GM18870 (cell line): Measurements from ENCODE around the gene L3MBTL3.

ENCODE experiments used
- ATAC-seq: cut with Tn5 transposase; IDR thresholded peaks from one replicate; pipeline ENCODE4 v1.9.1; 2021; ENCODE audit warnings: moderate library complexity; ENCODE audit not compliant: unreplicated experiment

L3MBTL3 gene

DNA sequence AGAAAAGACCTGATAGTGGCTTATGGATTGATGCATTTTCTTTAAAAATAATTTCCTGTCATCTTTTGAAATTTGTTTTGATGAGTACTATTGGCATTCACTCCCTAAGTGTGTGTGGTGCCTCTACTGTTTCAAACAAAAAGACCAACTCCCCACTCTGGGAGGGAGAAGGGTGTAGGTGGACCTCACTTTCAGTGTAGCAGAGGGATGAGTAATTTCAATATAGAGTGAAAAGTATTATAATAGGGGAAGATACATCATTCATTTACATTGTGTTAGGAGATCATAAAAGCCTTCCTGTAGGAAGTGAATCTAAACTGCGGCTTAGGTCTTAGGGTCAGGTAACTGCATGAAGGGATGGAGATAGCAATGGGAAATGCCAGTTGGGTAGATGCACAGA, 158.0 kb downstream of the L3MBTL3 start:
- ATAC-seq = no peak

DNA sequence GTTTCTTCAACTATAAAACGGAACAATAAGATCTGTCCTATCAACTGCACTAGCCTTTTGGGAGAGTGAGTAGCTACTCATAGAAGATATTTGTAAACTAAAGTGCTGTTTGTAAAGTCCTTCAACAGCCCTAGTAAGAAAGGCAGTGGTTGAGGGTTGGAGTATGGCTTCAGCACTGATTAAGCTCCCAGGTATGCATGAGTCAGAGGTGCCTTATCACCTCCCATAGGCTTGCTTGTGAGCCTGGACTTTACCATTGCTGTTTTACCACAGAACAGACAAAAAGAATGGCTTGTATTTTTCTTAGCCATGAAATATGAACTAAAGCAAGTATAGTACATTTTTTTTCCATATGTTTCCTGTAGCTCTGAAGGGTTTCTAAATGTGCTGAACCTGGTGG, 160.3 kb downstream of the L3MBTL3 start:
- no peak for ATAC-seq

DNA sequence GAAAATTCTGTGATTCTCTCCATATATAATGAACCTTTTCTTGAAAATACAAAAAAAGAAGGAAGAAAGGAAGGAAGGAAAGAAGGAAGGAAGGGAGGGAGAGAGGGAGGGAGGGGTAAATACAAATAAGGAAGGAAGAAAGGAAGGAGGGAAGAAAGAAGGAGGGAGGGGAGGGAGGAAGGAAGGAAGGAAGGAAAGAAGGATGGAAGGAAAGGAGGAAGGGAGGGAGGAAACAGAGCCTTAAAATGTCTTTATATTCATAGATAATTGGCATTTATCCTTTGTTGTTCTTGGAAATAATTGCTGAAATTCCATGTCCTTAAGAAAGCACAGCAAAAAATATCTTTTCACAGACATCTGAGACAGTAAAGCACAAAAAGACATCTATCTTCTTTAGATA, 164.1 kb downstream of the L3MBTL3 start:
- no peak for ATAC-seq

DNA sequence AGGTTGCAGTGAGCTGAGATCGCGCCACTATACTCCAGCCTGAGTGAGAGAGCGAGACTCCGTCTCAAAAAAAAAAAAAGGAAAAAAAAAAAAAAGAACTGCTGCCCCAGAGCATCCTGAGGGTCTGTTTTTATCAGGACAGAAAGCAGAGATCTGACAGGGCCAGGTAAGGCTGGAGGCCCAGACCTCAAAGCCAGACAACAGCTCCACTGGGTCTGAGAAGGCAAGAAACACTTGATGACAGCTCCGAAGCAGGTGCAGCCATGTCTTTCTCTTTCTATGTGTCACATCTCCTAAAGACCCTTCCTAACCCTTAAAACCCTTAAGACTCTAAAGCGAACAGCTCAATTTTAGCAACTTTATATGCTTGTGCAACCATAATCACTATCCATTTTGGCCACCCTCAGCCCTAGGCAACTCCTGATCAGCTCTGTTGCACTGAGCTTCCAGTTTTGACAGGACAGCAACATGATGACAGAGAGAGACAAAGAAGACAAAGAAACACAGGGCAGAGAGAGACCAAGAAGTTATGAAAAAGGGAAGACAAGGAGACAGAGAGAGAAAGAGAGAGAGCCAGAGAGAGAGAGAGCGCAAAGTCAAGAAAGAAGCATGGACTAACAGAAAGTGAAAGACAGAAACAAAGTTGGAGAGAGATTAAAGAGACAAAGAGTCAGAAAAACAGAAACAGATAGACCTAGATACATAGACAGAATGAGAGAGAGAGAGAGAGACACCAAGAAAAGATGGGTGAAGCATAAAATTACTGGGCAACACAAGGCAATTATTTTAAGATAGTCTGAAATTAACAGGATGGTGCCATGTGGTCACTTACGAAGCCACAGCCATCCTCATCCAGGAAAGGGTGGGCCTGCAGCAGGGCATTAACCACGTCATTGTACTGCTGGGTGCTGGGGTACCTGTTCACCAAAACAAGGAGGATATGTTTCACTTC, 165.2 kb downstream of the L3MBTL3 start:
- ATAC-seq = no peak

DNA sequence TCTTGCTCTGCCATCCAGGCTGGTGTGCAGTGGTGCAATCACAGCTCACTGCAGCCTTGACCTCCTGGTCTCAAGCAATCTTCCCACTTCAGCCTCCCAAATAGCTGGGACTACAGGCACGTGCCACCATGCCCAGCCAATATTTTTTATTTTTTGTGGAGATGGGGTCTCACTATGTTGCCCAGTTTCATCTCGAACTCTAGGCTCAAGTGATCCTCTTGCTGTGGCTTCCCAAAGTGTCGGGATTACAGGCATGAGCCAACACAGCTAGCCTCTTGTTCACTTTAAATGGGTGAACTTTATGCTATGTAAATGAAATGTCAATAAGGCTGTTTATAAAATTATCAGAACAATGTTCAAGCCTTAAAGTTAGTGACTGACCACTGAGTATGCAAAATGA, 167.3 kb downstream of the L3MBTL3 start:
- no peak for ATAC-seq

DNA sequence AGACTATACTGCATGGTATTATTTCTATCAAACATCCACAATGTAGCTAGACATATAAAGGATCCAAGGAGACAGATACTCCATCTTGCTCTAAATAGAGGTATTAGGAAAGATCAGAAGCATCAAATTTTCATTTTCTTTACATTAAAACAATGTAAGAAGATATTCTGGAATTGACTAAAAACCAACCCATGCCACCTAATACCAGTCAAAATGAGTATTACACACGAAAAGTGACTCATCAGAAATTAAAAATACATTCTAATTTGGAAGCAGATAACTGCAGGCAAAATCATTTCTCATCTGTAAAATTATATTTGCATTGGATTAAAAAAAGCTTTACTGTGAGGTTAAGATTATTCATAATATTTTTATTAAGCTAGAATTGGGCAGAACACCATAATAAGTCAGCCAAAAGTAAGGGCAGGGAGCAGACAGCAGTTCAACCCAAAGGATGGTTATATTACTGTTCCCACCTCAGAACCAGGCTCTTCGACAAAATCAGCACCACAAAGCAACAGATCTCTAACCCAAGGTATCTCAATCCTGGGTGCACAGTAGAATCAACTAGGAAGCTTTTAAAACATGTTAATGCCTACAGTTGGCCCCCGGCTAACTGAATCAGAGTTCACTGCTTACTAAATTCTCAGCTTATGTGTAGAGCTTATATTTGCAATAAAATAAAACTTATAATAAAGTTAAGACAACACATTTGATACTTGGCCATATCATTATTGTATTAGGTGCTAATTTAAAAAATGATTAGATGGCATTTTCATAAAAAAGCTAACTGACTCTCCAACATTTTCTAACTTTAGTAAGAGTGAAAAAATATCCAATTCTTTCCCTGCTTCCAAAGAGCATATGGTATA, 169.2 kb downstream of the L3MBTL3 start:
- no peak for ATAC-seq

DNA sequence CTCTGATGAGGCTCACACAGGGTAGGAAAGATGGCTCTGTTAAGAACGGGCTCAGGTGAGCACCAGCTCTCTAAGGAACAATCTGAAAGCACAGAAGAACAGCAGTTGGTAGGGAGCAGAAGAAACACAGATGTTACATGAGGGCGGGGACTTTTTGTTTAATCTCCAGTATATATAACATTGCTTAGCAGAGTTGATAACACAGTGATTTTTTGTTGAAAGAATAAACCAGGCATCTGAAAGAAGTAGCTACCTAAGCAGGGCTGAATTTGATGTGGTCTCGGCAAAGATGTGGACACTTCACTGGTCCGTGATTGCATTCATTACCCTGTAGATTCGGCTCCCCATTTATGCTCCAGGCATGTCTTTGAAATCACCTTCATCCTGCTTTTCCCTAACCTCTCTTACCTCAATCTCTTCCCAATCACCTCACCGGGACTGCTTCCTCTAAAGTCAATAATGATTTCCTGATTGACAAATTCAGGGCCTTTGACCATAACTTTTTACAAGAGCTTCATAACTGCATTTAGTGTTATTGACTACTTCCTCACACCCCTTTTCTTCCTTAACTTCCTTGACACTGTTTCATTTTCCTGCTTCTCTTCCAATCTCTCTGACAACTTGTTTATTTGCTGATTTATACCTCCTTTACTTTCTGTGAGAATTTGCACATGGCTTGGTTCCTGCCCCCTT, 170.0 kb downstream of the L3MBTL3 start:
- no peak for ATAC-seq

DNA sequence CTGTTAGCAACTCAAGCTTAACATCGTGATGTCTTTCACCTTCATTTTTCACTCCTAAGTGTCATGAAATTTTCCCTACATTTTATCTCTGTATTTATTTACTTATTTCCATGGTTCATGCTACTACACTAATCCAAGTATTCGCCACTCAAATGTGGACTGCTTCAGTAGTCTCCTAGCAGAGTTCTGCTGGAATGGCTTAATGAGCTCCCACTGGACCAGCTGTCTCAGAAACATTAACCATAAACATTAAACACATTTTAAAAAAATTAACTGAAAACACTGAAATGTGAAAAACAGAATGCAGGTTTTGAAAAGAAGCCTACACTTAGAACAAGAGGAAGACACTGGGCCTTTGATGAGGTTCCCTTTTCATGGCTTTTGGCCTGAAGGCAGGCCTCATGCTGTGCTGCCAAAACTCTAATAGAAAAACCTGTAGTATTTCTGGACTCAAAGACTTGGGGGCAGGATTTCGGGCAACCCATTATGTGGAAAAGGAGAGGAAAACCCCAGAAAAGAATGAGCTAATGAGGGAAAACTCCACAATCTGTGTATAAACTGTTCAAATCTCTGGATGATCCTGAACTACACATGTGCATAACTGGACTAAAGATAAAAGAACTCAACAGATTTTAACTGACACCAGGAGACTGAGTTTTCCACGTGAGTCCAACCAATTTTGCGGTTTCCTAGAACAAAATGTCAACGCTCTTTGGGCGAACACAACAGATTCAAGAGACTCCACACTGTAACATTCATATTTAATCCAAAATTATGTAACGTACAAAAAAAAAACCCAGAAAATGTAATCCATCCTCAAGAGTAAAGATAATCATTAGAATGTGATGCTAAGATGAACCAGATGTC, 171.4 kb downstream of the L3MBTL3 start:
- ATAC-seq = no peak
